Activated CD4-positive, alpha-beta memory T cell treated with anti-CD3 and anti-CD28 coated beads for 36 hours (primary cell): ENCODE results near the gene CSAD. TPM values are rescaled to one million over a fixed set of nuclear protein-coding genes. Genes with fewer than 3 reads are reported as not detected.

Source experiments
- CTCF ChIA-PET: fragments of 350-600 bp; sonication (Branson Sonifier 250); formaldehyde crosslinking; loops from one replicate; lab custom pipeline; 2021; ENCODE audit warnings: antibody characterized with exemption, inconsistent platforms; lab: Charles Lee
- POLR2A ChIA-PET: fragments of 350-600 bp; sonication (Branson Sonifier 250); formaldehyde crosslinking; loops from one replicate; lab custom pipeline; 2021; ENCODE audit warnings: antibody characterized with exemption; lab: Charles Lee
- DNase-seq: peaks from one replicate; pipeline ENCODE4 v3.0.0-alpha.2; 2020
- H3K27ac Mint-ChIP-seq: one replicate; pipeline ENCODE4 v1.8.0; 2021; ENCODE audit warnings: mixed read lengths
- H3K27me3 Mint-ChIP-seq: one replicate; pipeline ENCODE4 v1.8.0; 2021; ENCODE audit warnings: mixed read lengths
- H3K36me3 Mint-ChIP-seq: one replicate; pipeline ENCODE4 v1.8.0; 2021; ENCODE audit warnings: mixed read lengths
- H3K4me1 Mint-ChIP-seq: one replicate; pipeline ENCODE4 v1.8.0; 2021; ENCODE audit warnings: low read depth, mixed read lengths
- H3K4me3 Mint-ChIP-seq: one replicate; pipeline ENCODE4 v1.8.0; 2021; ENCODE audit warnings: mild to moderate bottlenecking, mixed read lengths
- H3K9me3 Mint-ChIP-seq: one replicate; pipeline ENCODE4 v1.8.0; 2021; ENCODE audit warnings: mixed read lengths
- intact Hi-C: fragments of 100-400 bp; cut with micrococcal nuclease; formaldehyde crosslinking; loops from one replicate; pipeline ENCODE4 v1.15.1; 2023
- total RNA-seq, 2 experiments: library from RNA; stranded (reverse); gene quantifications; one replicate each; pipeline ENCODE4 v1.2.3, GENCODE V29; 2021

CSAD gene, protein sequence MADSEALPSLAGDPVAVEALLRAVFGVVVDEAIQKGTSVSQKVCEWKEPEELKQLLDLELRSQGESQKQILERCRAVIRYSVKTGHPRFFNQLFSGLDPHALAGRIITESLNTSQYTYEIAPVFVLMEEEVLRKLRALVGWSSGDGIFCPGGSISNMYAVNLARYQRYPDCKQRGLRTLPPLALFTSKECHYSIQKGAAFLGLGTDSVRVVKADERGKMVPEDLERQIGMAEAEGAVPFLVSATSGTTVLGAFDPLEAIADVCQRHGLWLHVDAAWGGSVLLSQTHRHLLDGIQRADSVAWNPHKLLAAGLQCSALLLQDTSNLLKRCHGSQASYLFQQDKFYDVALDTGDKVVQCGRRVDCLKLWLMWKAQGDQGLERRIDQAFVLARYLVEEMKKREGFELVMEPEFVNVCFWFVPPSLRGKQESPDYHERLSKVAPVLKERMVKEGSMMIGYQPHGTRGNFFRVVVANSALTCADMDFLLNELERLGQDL
- 10 to 100 TPM; 21.4 to 23.7 TPM for total RNA-seq

DNA sequence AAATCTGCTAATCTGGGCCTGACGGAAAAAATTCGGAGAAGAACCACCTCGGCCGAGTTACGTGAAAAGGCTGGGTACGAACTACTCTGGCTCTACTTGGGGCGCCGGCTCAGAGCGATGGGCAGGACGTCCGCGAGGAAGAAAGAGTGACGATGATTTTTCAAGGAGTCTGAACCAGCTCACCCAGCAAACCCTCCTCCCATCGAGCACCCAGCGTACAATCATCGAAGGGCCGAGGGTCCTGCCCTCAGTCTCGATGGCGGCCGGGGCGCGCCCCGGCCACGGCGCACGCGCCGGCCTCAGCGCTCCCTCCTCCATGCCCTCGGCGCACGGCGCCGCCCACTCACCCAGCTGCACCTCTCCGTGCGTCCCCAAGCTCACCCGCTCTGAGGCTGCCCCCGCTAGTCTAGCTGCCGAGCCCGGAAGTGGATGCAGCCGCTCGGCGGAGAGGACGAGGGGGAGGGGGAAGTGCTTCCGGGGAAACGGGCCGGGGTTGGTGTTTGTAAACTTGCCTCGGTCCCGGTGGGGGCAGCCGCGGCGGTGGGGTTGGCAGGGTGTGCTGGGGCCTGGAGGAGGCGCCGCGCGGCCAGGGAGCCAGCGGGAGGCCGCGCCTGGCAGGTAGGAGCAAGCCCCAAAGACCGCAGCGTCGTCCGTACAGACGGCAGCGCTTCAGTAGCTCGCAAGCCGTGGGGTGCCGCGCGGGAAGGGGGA lies at the start of gene CSAD, which contains the start of gene ZNF740:
TSS of gene CSAD (minus strand) at position 706 of the 711 bp plus-strand sequence. CDS start 7,455 bp downstream, outside the sequence.
TSS of gene ZNF740 (plus strand) at position 503 of the 711 bp plus-strand sequence. CDS start 1,262 bp downstream, outside the sequence.
- peak within 1 kb of the TSS; percentile 96 for H3K4me3 Mint-ChIP-seq
- CTCF ChIA-PET: interaction anchor here (0.7 to 7.2 kb wide), 17 partner anchors 9 to 328 kb away, joined by 3 to 46 read pairs (median 11); partner anchors contain the start of genes AAAS, ESPL1 and ITGB7
- H3K9me3 Mint-ChIP-seq: no peaks in the 10 kb centered on the region
- DNase-seq: peak; percentile 99
- peak within 1 kb of the TSS; percentile 94 for H3K27ac Mint-ChIP-seq
- intact Hi-C loops: loop anchor here (1.0 to 5.0 kb wide), 7 partner anchors 20 to 271 kb away; partner anchors contain the start of genes ESPL1, MYG1 and SOAT2
- H3K27me3 Mint-ChIP-seq: no peaks in the 10 kb centered on the region
- POLR2A ChIA-PET: interaction anchor here (0.8 to 3.1 kb wide), 17 partner anchors 18 to 320 kb away, joined by 3 to 19 read pairs (median 5); partner anchors contain the start of genes EIF4B, ESPL1, ITGB7 and MYG1
- peaks cover 32% of the 10 kb centered on the region for H3K36me3 Mint-ChIP-seq
- H3K4me1 Mint-ChIP-seq: peaks cover 47% of the 10 kb centered on the region

DNA sequence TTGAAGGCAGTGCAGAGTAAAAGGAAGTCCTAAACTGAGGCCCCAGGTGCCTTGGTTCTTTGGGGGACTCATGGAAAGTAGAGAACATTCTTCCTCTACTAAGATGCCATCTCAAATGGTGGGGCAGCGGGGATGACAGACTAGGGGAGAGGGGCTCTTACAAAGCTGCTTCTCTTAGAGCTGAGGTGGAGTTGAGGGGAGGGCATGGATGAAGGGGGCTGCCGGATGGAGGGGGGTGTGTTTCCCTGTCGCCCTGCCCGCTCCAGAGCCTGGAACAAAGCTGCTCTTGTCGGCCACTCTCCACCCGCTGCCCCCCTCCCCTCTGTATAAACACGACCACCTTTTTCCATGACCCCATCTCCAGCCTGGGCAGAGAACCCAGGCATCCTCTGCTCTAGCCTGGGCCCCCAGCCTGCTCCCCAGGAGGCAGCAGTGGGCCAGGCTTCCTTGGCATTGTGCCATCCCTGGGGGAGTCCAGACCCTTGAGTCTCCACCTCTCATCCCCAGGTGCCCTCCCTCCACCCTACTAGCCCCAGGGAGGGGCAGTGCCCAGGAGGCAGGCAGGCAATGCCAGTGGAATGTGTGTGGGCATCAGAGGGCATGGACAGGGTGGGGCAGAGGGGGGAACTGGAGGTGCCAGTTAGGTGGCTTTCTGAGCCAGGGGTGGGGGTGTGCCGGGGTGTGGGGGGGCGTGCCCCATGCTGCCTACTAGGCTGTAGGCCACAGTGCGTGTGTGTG lies 49.6 kb upstream of the CSAD start:
- ChIA-PET CTCF (interaction anchor here (1.0 to 3.1 kb wide), 3 partner anchors 16 to 60 kb away, joined by 3 to 12 read pairs (median 5); no protein-coding TSS in a partner anchor), POLR2A (interaction anchor here (1.0 kb wide), 1 partner anchor 10 kb away, joined by 6 read pairs; no protein-coding TSS in a partner anchor)
- no peaks in the 10 kb centered on the region for H3K36me3 Mint-ChIP-seq
- H3K4me3 Mint-ChIP-seq: peak overlapping the region; percentile 9
- intact Hi-C loops: no loop called here
- peaks cover 68% of the 10 kb centered on the region for H3K4me1 Mint-ChIP-seq
- no peaks in the 10 kb centered on the region for H3K27me3 Mint-ChIP-seq
- peak overlapping the region; percentile 53 for H3K27ac Mint-ChIP-seq
- no peaks in the 10 kb centered on the region for H3K9me3 Mint-ChIP-seq
- no peak for DNase-seq

DNA sequence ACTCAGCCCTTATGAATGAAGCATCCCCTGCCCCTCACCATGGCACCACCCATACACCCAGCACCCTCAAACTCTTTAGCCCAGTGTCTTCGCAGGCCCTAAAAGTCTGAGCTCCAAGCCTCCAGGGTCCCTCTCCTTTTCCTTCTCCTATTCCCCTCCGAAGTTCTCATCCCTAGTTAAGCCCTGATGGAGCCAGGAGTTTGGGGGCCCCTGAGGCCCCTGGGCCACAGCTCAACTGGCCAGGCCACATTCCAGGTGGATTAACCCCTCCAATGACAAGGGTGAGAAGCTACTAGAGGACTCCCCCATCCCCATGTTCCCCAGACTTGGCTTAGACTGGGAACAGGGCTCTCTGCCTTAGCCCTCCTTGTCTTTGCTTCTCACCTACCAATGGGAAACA lies 48.7 kb upstream of the CSAD start:
- CTCF ChIA-PET: interaction anchor here (1.0 to 3.1 kb wide), 4 partner anchors 15 to 92 kb away, joined by 3 to 12 read pairs (median 4); partner anchors contain the start of gene AAAS
- POLR2A ChIA-PET: no interaction called here
- intact Hi-C loops: no loop called here
- Mint-ChIP-seq H3K4me3 (no peak overlapping the region), H3K9me3 (no peaks in the 10 kb centered on the region), H3K27me3 (no peaks in the 10 kb centered on the region), H3K27ac (peak overlapping the region; percentile 53), H3K4me1 (peaks cover 70% of the 10 kb centered on the region), H3K36me3 (no peaks in the 10 kb centered on the region)
- no peak for DNase-seq

DNA sequence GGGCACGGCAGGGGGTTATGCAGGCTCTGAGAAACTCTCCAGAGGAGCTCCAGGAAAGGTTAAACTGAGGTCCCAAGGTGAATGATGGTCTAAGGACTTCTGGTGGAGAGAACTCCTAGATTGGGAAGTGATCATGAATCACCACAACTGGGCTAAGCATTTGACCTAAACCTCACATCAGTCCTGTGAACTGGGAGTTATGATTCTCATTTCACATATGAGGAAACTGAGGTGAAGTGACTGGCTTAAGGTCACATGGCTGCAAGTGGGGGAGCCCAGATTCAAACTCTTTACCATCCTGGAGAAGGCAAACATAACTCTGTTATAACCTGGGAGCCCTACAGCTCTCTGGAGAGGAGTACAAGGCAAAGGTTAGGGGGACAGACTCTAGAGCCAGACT lies 47.1 kb upstream of the CSAD start:
- no peak for DNase-seq
- H3K27ac Mint-ChIP-seq: peak overlapping the region; percentile 16
- H3K36me3 Mint-ChIP-seq: no peaks in the 10 kb centered on the region
- H3K9me3 Mint-ChIP-seq: no peaks in the 10 kb centered on the region
- POLR2A ChIA-PET: interaction anchor here (1.0 kb wide), 1 partner anchor 65 kb away, joined by 3 read pairs; no protein-coding TSS in a partner anchor
- intact Hi-C loops: no loop called here
- H3K27me3 Mint-ChIP-seq: no peaks in the 10 kb centered on the region
- CTCF ChIA-PET: interaction anchor here (1.5 to 3.1 kb wide), 2 partner anchors 14 to 16 kb away, joined by 3 to 12 read pairs; no protein-coding TSS in a partner anchor
- peaks cover 72% of the 10 kb centered on the region for H3K4me1 Mint-ChIP-seq
- H3K4me3 Mint-ChIP-seq: no peak overlapping the region

DNA sequence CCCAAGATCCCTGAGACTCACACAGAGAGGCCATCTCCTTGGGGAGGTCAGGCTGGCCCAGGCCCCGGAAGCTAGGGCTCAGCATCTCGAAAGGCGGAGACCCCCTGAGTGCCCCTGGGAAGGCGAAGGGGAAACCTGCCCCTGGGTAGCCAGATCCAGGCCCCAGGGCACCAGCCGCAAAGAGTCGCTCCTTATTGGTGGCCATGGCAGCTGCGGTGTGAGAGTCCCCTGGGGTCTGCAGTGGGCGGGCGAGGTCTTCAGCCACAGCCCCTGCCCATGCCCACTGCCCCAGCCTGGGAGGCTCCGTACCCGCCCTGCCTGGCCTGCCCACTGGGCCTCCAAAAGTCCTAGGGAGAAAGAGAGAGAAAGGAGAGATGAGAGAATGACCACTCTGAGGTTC lies 46.6 kb upstream of the CSAD start:
- Mint-ChIP-seq H3K27ac (peak overlapping the region; percentile 16), H3K9me3 (no peaks in the 10 kb centered on the region), H3K36me3 (no peaks in the 10 kb centered on the region), H3K4me1 (peaks cover 72% of the 10 kb centered on the region), H3K4me3 (no peak overlapping the region), H3K27me3 (no peaks in the 10 kb centered on the region)
- DNase-seq: no peak
- ChIA-PET CTCF (interaction anchor here (1.5 to 3.1 kb wide), 2 partner anchors 13 to 15 kb away, joined by 3 to 12 read pairs; no protein-coding TSS in a partner anchor), POLR2A (no interaction called here)
- intact Hi-C loops: no loop called here

DNA sequence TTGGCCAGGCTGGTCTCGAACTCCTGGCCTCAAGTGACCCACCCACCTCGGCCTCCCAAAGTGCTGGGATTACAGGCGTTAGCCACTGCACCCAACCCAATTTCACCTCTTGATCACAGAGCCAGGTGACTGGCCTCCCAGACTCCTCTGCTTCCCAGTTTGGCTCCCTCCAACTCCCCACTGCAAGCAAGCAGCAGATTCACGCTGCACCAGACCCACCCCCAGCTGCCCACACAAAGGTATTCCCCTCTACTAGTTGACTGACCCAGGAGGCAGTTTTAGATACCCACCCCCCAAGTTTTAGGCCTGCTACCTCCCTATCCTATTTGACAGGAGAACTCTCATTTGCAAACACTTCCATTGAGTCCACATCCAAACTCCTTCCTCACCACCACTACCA lies 46.1 kb upstream of the CSAD start:
- Mint-ChIP-seq H3K27ac (peak overlapping the region; percentile 14), H3K4me1 (peaks cover 76% of the 10 kb centered on the region), H3K9me3 (no peaks in the 10 kb centered on the region), H3K27me3 (no peaks in the 10 kb centered on the region), H3K4me3 (no peak overlapping the region), H3K36me3 (no peaks in the 10 kb centered on the region)
- POLR2A ChIA-PET: no interaction called here
- CTCF ChIA-PET: interaction anchor here (3.1 kb wide), 1 partner anchor 13 kb away, joined by 12 read pairs; no protein-coding TSS in a partner anchor
- intact Hi-C loops: no loop called here
- DNase-seq: no peak

DNA sequence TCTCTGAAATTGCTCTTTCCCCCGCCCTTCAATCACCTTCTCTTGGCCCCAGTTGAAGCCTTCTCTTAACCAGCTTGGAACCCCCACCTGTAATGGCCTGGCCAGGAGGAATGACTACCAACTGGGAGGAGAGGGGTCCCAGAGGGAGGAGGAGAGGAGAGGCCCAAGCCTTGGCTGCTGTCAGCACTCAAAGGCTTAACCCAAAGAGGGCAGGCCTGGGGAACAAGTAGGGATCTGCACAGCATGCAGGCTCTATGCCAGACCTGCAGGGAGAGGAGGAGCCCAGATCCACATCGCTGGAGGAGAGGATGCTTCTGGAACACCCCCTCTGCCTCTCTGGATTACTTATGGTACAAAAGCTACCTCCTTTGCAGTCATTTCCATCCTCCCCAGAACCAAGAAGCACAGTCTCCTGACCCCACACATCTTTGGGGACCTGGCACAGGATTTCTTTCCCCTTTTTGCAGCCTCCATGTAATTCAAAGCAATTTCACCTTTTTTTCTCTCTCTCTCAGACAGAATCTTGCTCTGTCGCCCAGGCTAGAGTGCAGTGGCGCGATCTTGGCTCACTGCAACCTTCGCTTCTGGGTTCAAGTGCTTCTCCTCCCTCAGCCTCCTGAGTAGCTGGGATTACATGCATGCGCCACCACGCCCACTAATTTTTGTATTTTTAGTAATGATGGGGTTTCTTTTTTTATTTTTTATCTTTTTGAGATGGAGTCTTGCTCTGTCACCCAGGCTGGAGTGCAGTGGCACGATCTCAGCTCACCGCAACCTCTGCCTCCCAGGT lies 45.1 kb upstream of the CSAD start:
- peak overlapping the region; percentile 28 for H3K27ac Mint-ChIP-seq

DNA sequence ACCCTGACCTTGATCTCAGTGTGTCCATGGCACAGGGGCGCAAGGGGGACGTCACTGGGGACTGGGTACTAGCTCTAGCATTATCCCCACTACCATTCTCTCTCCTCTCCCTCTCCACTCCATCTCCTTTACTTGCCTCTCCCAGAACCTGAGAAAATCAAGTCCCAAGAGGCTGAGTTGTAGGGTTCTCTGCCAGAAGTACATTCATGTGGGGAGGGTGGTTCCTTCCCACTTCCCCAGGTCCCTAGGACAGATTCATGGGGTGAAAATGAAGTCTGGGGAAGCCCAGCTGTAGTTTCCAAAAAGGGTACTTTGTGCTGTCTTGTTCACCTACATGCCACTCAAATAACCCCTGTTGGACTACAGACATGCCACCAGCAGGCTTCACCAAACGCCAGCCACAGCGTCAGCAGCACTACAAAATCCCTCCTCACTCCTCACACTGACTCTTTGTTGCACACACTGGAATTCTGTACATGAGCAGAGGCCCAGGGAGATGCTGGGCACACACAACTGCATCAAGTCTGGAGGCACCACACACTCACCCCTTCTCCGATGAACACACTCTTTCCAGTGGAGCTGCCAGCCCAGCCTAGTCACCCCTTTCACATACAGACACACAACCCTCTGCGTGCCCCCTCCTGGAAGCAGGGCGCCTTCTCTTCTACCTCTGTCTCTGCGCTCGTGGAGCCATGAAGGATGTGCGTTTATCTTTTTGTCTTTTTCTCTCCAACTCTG lies 44.3 kb upstream of the CSAD start:
- no peak for DNase-seq
- ChIA-PET POLR2A (interaction anchor here (1.3 kb wide), 1 partner anchor 26 kb away, joined by 3 read pairs; no protein-coding TSS in a partner anchor), CTCF (interaction anchor here (0.6 to 1.9 kb wide), 3 partner anchors 11 to 126 kb away, joined by 3 to 10 read pairs (median 5); partner anchors contain the start of gene AAAS)
- no peaks in the 10 kb centered on the region for H3K9me3 Mint-ChIP-seq
- peaks cover 66% of the 10 kb centered on the region for H3K4me1 Mint-ChIP-seq
- H3K27me3 Mint-ChIP-seq: no peaks in the 10 kb centered on the region
- H3K27ac Mint-ChIP-seq: peak overlapping the region; percentile 28
- intact Hi-C loops: loop anchor here (5.0 kb wide), 1 partner anchor 227 kb away; the partner anchor contains the start of gene PCBP2
- no peaks in the 10 kb centered on the region for H3K36me3 Mint-ChIP-seq
- H3K4me3 Mint-ChIP-seq: no peak overlapping the region

More for the DNA sequence above, 45.1 kb upstream of the CSAD start:
- Mint-ChIP-seq H3K9me3 (no peaks in the 10 kb centered on the region), H3K4me1 (peaks cover 70% of the 10 kb centered on the region), H3K27me3 (no peaks in the 10 kb centered on the region), H3K4me3 (no peak overlapping the region), H3K36me3 (no peaks in the 10 kb centered on the region)
- intact Hi-C loops: no loop called here
- POLR2A ChIA-PET: interaction anchor here (1.3 kb wide), 1 partner anchor 25 kb away, joined by 3 read pairs; no protein-coding TSS in a partner anchor
- CTCF ChIA-PET: interaction anchor here (0.6 to 1.5 kb wide), 2 partner anchors 96 to 127 kb away, joined by 3 to 5 read pairs; partner anchors contain the start of gene AAAS
- no peak for DNase-seq

DNA sequence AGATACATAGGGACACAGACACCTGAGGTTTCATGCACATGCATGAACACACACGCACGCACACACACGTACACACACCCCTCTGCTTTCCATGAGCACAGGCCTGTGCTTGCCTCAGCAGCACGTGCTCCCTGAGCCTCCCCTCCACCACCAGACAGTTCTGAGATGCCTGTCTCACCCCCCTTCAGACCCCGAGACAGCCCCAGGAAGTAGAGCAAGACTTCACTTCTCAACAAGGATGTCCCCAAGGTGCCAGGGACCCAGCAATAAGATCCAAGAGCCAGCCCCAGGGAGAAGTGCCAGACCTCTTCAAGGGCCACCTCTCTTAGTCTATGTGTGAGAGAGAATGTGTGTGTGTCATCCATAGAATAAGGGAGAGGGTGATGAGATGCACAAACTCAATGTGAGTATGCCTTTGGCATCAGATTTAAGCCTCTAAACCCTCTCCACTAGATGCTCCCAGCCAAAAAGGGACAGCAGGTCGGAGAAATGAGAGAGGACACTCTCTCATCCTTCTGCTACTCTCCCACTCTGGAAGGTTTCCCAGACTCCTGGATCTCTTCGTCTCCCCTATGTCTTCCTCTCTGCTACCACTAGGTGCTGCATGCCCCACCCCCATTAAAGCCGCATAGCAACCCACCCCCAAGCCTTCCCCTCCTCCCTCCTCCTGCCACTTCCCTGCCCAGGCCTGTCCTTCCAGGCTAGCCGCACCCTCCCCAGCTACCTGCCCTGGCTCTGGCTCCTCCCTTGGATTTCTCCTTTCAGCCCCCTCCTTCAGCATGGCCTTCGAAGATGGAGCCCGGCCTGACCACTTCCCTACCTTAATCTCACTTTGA lies 43.6 kb upstream of the CSAD start:
- Mint-ChIP-seq H3K27me3 (no peaks in the 10 kb centered on the region), H3K4me3 (no peak overlapping the region), H3K9me3 (no peaks in the 10 kb centered on the region), H3K27ac (peak overlapping the region; percentile 66), H3K36me3 (peaks cover 2% of the 10 kb centered on the region), H3K4me1 (peaks cover 62% of the 10 kb centered on the region)
- POLR2A ChIA-PET: no interaction called here
- no peak for DNase-seq
- CTCF ChIA-PET: interaction anchor here (1.5 to 1.9 kb wide), 2 partner anchors 11 to 97 kb away, joined by 5 to 10 read pairs; partner anchors contain the start of gene AAAS
- intact Hi-C loops: loop anchor here (5.0 kb wide), 1 partner anchor 228 kb away; the partner anchor contains the start of gene PCBP2
